Adrenal gland (tissue), 12 donors: ENCODE measurements around the gene ABCA1. TPM values are rescaled to one million over a fixed set of nuclear protein-coding genes. Genes with fewer than 3 reads are reported as not detected.

Experiments
- DNase-seq, 7 donors: peaks; one replicate each; pipeline ENCODE4 v3.0.0-alpha.2; 2019 to 2020
- H3K27ac ChIP-seq, 5 donors: fragments of 200-600 bp; sonication (generic) in 4 of 5; 1 replicate in 3 of 5; 2 replicates in 2 of 5; pipeline versions ENCODE4 v1.5.1 to v1.8.0; 2016 to 2020; ENCODE audit warnings: mild to moderate bottlenecking in 1 of 5
- H3K27me3 ChIP-seq: fragments of 200-600 bp; 2 replicates; pipeline ENCODE4 v1.8.0; 2021
- H3K36me3 ChIP-seq, 2 donors: fragments of 200-600 bp; replicated peaks in 1 of 2; 1 replicate in 1 of 2; 2 replicates in 1 of 2; pipeline versions ENCODE4 v1.5.1 to v1.8.0; 2018 to 2022
- H3K4me1 ChIP-seq, 2 donors: fragments of 200-600 bp; replicated peaks in 1 of 2; 1 replicate in 1 of 2; 2 replicates in 1 of 2; pipeline versions ENCODE4 v1.5.1 to v1.8.0; 2018 to 2021
- H3K4me3 ChIP-seq, 4 donors: fragments of 200-600 bp; sonication (generic) in 3 of 4; one replicate each; pipeline ENCODE4 v1.5.1; 2016 to 2018
- H3K9me3 ChIP-seq, 3 donors: fragments of 200-600 bp; sonication (generic) in 1 of 3; replicated peaks in 1 of 3; 1 replicate in 2 of 3; 2 replicates in 1 of 3; pipeline versions ENCODE4 v1.5.1 to v1.8.0; 2016 to 2021
- POLR2A ChIP-seq, 2 donors: fragments of 450-650 bp; IDR thresholded peaks; one replicate each; pipeline ENCODE4 v1.6.1; 2017; ENCODE audit warnings: antibody characterized with exemption in 2 of 2, mild to moderate bottlenecking in 2 of 2, moderate library complexity in 1 of 2
- WGBS, 4 donors: extraction: QIAGEN DNeasy Blood & Tissue Kit in 2 of 4; methylation state at CpG; one replicate each; pipeline versions ENCODE4 v1.1.5 to v1.1.7; 2013 to 2017; 5-methylcytosine and 5-hydroxymethylcytosine counted together
- intact Hi-C, 2 donors: fragments of 100-400 bp; cut with DNase I; formaldehyde crosslinking; loops; one replicate each; pipeline versions ENCODE4 v1.14.1 to v1.15.0; 2022 to 2023
- polyA plus RNA-seq, 3 donors: library from polyadenylated mRNA; stranded (reverse); fragments of 200-250 nt in 2 of 3; fragments of 350-450 nt in 1 of 3; fragmentation: Illumina TruSeq in 1 of 3; extraction: RNeasy Lipid Tissue Mini Kit (QIAGEN cat#74804) in 1 of 3; gene quantifications; one replicate each; pipeline ENCODE4 v1.2.3, GENCODE V29; 2013 to 2014
- total RNA-seq, 9 donors: library from RNA; depleted of rRNA in 4 of 9; stranded (reverse); fragments of >200 nt in 4 of 9; fragments of 120-200 nt in 1 of 9; fragmentation: NEBNext Ultra II Directional in 1 of 9; extraction: Animal tissue kit (Norgen Biotek cat#: 25700) in 1 of 9; gene quantifications; one replicate each; pipeline versions ENCODE4 v1.1.0 to v1.2.4, GENCODE V29; 2013 to 2023
- TF ChIP-seq, protein P1 (sequence below), 6 experiments: fragments of 450-650 bp in 4 of 6; fragments of 200-600 bp in 2 of 6; sonication (generic) in 1 of 6; IDR thresholded peaks; 1 replicate in 5 of 6; 2 replicates in 1 of 6; pipeline versions ENCODE4 v1.5.1 to v1.8.0; 2016 to 2021; ENCODE audit warnings: antibody characterized with exemption in 6 of 6, mild to moderate bottlenecking in 2 of 6, moderate library complexity in 1 of 6
- donor health status: healthy with polysubstance abuse.
- donor health status: Bipolar disorder and iron deficiency.
- donor health status: DM: yes; HTN: yes; CAD: no.
- donor health status: DM: no; HTN: no; CAD: no.
- donor health status: DM: no; HTN: no; CAD: no.
- donor health status: DM: yes; HTN: yes; CAD: no.

Gene ABCA1
- total and polyA plus RNA-seq, 12 donors: 26.8 to 446 (median 134) TPM

DNA sequence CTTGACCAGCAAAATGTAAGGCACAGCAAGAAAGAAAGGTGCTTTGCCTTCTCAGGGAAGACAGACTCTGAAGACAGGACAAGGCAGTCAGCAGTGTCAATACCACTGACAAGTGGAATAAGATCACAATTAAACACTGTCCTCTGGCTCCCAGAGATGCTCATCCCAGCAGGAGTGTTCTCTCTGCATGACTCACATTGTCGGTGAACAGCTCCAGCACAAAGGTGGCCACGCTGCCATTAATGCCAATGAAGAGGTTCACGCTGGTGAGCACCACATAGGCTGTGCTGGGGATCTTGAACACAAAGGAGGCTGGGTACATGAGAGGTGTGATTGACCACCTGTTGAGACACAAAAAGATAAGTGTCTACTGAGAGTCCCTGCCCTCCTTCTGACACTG is 132.1 kb downstream of the ABCA1 start:
- Histone ChIP-seq H3K9me3 (no peaks in the 10 kb centered on the region), H3K27ac (peak overlapping the region in 4 of 5 donors; percentile 23 to 70 (median 44)), H3K27me3 (no peaks in the 10 kb centered on the region), H3K4me3 (no peak overlapping the region), H3K36me3 (peaks cover 0 to 96% of the 10 kb centered on the region in 2 donors), H3K4me1 (peaks cover 0 to 64% of the 10 kb centered on the region in 2 donors)
- DNase-seq: no peak
- no peak for TF ChIP-seq POLR2A (IDR thresholded peaks at IDR 0.05)
- TF ChIP-seq, protein P1, sequence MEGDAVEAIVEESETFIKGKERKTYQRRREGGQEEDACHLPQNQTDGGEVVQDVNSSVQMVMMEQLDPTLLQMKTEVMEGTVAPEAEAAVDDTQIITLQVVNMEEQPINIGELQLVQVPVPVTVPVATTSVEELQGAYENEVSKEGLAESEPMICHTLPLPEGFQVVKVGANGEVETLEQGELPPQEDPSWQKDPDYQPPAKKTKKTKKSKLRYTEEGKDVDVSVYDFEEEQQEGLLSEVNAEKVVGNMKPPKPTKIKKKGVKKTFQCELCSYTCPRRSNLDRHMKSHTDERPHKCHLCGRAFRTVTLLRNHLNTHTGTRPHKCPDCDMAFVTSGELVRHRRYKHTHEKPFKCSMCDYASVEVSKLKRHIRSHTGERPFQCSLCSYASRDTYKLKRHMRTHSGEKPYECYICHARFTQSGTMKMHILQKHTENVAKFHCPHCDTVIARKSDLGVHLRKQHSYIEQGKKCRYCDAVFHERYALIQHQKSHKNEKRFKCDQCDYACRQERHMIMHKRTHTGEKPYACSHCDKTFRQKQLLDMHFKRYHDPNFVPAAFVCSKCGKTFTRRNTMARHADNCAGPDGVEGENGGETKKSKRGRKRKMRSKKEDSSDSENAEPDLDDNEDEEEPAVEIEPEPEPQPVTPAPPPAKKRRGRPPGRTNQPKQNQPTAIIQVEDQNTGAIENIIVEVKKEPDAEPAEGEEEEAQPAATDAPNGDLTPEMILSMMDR (IDR thresholded peaks at IDR 0.05): no peak
- intact Hi-C loops: no loop called here
- 64 to 82% (median 72%) methylated on average over 3 of the region's 3 CpGs for WGBS, 4 donors

DNA sequence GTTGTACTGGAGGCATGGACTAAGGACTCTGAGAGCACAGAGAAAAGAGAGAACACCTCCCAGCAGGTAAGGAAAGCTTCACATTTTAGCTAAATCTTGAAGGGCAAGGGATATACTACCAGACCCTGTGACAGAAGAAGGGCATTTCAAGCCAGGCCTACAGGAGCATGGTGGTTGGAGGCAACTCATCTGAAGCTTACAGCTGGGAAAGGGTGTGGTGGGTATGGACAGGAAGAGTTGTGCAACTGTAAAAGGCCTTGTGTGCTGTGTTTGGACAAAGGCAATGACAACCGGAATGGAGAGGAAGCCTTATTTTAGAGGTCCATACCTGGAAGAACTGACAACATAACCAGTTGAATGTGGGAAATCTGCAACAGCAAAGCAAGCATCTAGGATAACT is 132.9 kb downstream of the ABCA1 start:
- H3K27ac ChIP-seq: peak overlapping the region in 2 of 5 donors; percentile 46 to 70
- H3K9me3 ChIP-seq: no peaks in the 10 kb centered on the region
- TF ChIP-seq, protein P1 (IDR thresholded peaks at IDR 0.05): no peak
- TF ChIP-seq POLR2A (IDR thresholded peaks at IDR 0.05): no peak
- H3K4me3 ChIP-seq: no peak overlapping the region
- no peak for DNase-seq
- intact Hi-C loops: no loop called here
- peaks cover 0 to 96% of the 10 kb centered on the region in 2 donors for H3K36me3 ChIP-seq
- WGBS, 4 donors: 29 to 54% (median 35%) methylated on average over 1 of the region's 1 CpG
- no peaks in the 10 kb centered on the region for H3K27me3 ChIP-seq
- peaks cover 0 to 58% of the 10 kb centered on the region in 2 donors for H3K4me1 ChIP-seq

DNA sequence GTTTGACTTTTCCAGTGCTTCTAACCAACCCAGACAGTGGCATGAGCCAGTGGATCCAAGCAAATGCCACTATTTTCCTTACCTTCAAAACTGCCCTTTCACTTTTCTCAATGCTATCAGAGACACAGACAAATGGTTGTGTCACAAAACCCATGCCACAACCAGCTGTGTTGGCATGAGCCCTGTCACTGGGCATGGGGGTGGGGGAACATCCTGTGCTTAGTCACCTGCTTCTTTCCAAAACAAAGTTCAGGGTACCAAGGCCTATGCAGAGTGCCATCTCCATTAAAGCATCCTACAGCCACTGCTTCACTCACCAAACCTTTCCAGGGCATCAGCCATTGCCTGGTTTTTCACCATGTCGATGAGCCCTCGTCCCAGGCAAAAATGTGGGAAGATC is 133.9 kb downstream of the ABCA1 start:
- peaks cover 3 to 55% of the 10 kb centered on the region in 2 donors for H3K4me1 ChIP-seq
- DNase-seq: peak in 3 of 7 donors; percentile 58 to 83 (median 78)
- WGBS, 4 donors: 83 to 96% (median 89%) methylated on average over 2 of the region's 2 CpGs
- H3K9me3 ChIP-seq: no peaks in the 10 kb centered on the region
- peaks cover 0 to 100% of the 10 kb centered on the region in 2 donors for H3K36me3 ChIP-seq
- no peaks in the 10 kb centered on the region for H3K27me3 ChIP-seq
- no peak overlapping the region for H3K4me3 ChIP-seq
- TF ChIP-seq, protein P1 (IDR thresholded peaks at IDR 0.05): no peak
- no peak for TF ChIP-seq POLR2A (IDR thresholded peaks at IDR 0.05)
- intact Hi-C loops: no loop called here
- peak overlapping the region in 3 of 5 donors; percentile 10 to 70 (median 13) for H3K27ac ChIP-seq

DNA sequence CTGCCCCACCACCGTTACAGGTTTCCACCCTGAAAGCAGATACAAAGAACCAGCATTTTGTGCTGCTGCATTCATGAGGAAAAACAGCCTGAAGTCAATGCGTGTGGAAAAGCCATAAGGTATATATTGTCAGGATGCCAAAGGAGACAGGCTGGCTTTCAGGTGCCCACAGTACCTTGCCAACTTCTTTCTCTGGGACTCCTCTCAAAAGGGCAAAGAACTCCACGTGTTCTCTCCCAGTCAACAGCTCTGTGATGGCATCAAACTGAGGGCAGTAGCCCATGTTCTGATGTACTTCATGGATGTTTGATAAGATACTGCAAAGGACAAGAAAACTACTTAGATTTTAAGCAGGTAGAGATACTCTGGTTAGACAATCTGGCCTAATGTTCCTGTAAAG is 139.7 kb downstream of the ABCA1 start:
- intact Hi-C loops: no loop called here
- peaks cover 0 to 100% of the 10 kb centered on the region in 2 donors for H3K36me3 ChIP-seq
- WGBS, 4 donors: 73 to 84% (median 75%) methylated on average over 2 to 3 of the region's 3 CpGs

More for the DNA sequence above, 139.7 kb downstream of the ABCA1 start:
- Histone ChIP-seq H3K27ac (peak overlapping the region in 4 of 5 donors; percentile 33 to 84 (median 61)), H3K4me1 (peaks cover 13 to 40% of the 10 kb centered on the region in 2 donors), H3K9me3 (no peaks in the 10 kb centered on the region), H3K27me3 (no peaks in the 10 kb centered on the region), H3K4me3 (no peak overlapping the region)
- no peak for DNase-seq
- no peak for TF ChIP-seq POLR2A (IDR thresholded peaks at IDR 0.05)
- TF ChIP-seq, protein P1 (IDR thresholded peaks at IDR 0.05): no peak
